Smooth muscle cell (in vitro differentiated cells): Measurements from ENCODE around the gene FGFR1OP2. TPM values are rescaled to one million over a fixed set of nuclear protein-coding genes. Genes with fewer than 3 reads are reported as not detected.
"Not testable (repeated sequence)": the region's sequence is repeated elsewhere in the genome, so short reads cannot be mapped to it uniquely, and the experiment has no call there.

Source experiments
- DNase-seq: peaks from one replicate; lab custom pipeline; 2025; ENCODE audit not compliant: unreplicated experiment; lab: John Stamatoyannopoulos, UW
- H2AFZ ChIP-seq: fragments of 200-600 bp; sonication (generic); 2 replicates; pipeline ENCODE4 v1.6.0; 2016; ENCODE audit warnings: antibody characterized with exemption, low read depth, mild to moderate bottlenecking
- H3F3A ChIP-seq: fragments of 200-600 bp; sonication (generic); 2 replicates; pipeline ENCODE4 v1.6.0; 2017; ENCODE audit warnings: antibody characterized with exemption, low read depth
- H3K27ac ChIP-seq: fragments of 200-600 bp; sonication (generic); 2 replicates; pipeline ENCODE4 v1.5.1; 2016; ENCODE audit warnings: low read depth, mild to moderate bottlenecking
- H3K27me3 ChIP-seq: fragments of 200-600 bp; sonication (generic); 2 replicates; pipeline ENCODE4 v1.6.1; 2016; ENCODE audit warnings: low read depth, mild to moderate bottlenecking
- H3K36me3 ChIP-seq: fragments of 200-600 bp; sonication (generic); 2 replicates; pipeline ENCODE4 v1.5.1; 2016; ENCODE audit warnings: low read depth
- H3K4me1 ChIP-seq: fragments of 200-600 bp; sonication (generic); 2 replicates; pipeline ENCODE4 v1.5.1; 2016; ENCODE audit warnings: low read depth
- H3K4me2 ChIP-seq: fragments of 200-600 bp; sonication (generic); 2 replicates; pipeline ENCODE4 v1.6.0; 2016; ENCODE audit warnings: mild to moderate bottlenecking
- H3K4me3 ChIP-seq: fragments of 200-600 bp; sonication (generic); 2 replicates; pipeline ENCODE4 v1.5.1; 2016; ENCODE audit warnings: mild to moderate bottlenecking
- H3K79me2 ChIP-seq: fragments of 200-600 bp; sonication (generic); 2 replicates; pipeline ENCODE4 v1.6.0; 2016; ENCODE audit warnings: low read depth, mild to moderate bottlenecking
- H3K9ac ChIP-seq: fragments of 200-600 bp; sonication (generic); 2 replicates; pipeline ENCODE4 v1.6.0; 2016; ENCODE audit warnings: low read depth
- H3K9me3 ChIP-seq: fragments of 200-600 bp; sonication (generic); replicated peaks from 2 replicates; pipeline ENCODE4 v1.5.1; 2016; ENCODE audit warnings: low read depth
- H4K20me1 ChIP-seq: fragments of 200-600 bp; sonication (generic); 2 replicates; pipeline ENCODE4 v1.6.0; 2016; ENCODE audit warnings: low read depth
- CTCF ChIP-seq: fragments of 200-600 bp; sonication (generic); IDR thresholded peaks from 2 replicates; pipeline ENCODE4 v1.5.1; 2017; ENCODE audit warnings: borderline replicate concordance, mild to moderate bottlenecking, antibody characterized with exemption; ENCODE audit not compliant: insufficient read depth, poor library complexity, severe bottlenecking
- WGBS: methylation state at CpG from one replicate; pipeline ENCODE4 v1.1.7; 2016; ENCODE audit warnings: low lambda C conversion rate; 5-methylcytosine and 5-hydroxymethylcytosine counted together
- polyA plus RNA-seq: library from polyadenylated mRNA; unstranded; fragments of >200 nt; fragmentation: Nextera tagmentation; extraction: Ambion mirVana; gene quantifications from 2 replicates; pipeline ENCODE4 v1.2.1, GENCODE V29; 2016
- total RNA-seq: library from RNA; depleted of rRNA; stranded (reverse); fragments of >200 nt; gene quantifications from 2 replicates; pipeline ENCODE4 v1.2.3, GENCODE V29; 2014

FGFR1OP2 gene
- total and polyA plus RNA-seq, 2 experiments from 2014 or later, result 28.4 to 53.5 TPM

- Histone ChIP-seq H2AFZ (no peak overlapping the region), H3K27ac (no peak overlapping the region), H3K36me3 (no peaks in the 10 kb centered on the region), H4K20me1 (no peaks in the 10 kb centered on the region), H3K4me2 (no peak overlapping the region), H3K9me3 (no peaks in the 10 kb centered on the region), H3K4me3 (no peak overlapping the region), H3K4me1 (no peaks in the 10 kb centered on the region), H3F3A (no peaks in the 10 kb centered on the region), H3K27me3 (no peaks in the 10 kb centered on the region), H3K9ac (no peak overlapping the region), H3K79me2 (no peaks in the 10 kb centered on the region)
- over 99% methylated on average over 4 of the region's 4 CpGs for WGBS
- no peak for DNase-seq
- no peak for TF ChIP-seq CTCF
Observed at GRCh38 chr12:26895672-26896071, 42.6 kb upstream of the FGFR1OP2 start.

- no peaks in the 10 kb centered on the region for H3K27me3 ChIP-seq
- no peak overlapping the region for H2AFZ ChIP-seq
- no peak overlapping the region for H3K4me3 ChIP-seq
- no peak overlapping the region for H3K9ac ChIP-seq
- H4K20me1 ChIP-seq, result no peaks in the 10 kb centered on the region
- no peak for DNase-seq
- no peak overlapping the region for H3K4me2 ChIP-seq
- TF ChIP-seq CTCF, result no peak
- no peaks in the 10 kb centered on the region for H3K9me3 ChIP-seq
- H3K79me2 ChIP-seq, result no peaks in the 10 kb centered on the region
- WGBS, result 99% methylated on average over 2 of the region's 2 CpGs
- H3K36me3 ChIP-seq, result no peaks in the 10 kb centered on the region
- H3K27ac ChIP-seq, result no peak overlapping the region
- no peaks in the 10 kb centered on the region for H3K4me1 ChIP-seq
- no peaks in the 10 kb centered on the region for H3F3A ChIP-seq
Observed at GRCh38 chr12:26896913-26897312, 41.4 kb upstream of the FGFR1OP2 start.

GRCh38 chr12:26903396-26903795 is 34.9 kb upstream of the FGFR1OP2 start:
- H3K79me2 ChIP-seq, H3F3A ChIP-seq, H3K9ac ChIP-seq, H3K4me1 ChIP-seq, H3K27me3 ChIP-seq, H2AFZ ChIP-seq, H3K27ac ChIP-seq, H4K20me1 ChIP-seq, DNase-seq, H3K4me3 ChIP-seq, H3K4me2 ChIP-seq: not testable (repeated sequence)
- peaks cover 34% of the 10 kb centered on the region for H3K36me3 ChIP-seq
- 67% methylated on average over 3 of the region's 3 CpGs for WGBS
- peaks cover 12% of the 10 kb centered on the region for H3K9me3 ChIP-seq

GRCh38 chr12:26906024-26906423 is 32.2 kb upstream of the FGFR1OP2 start:
- TF ChIP-seq CTCF, result no peak
- peaks cover 12% of the 10 kb centered on the region for H3K9me3 ChIP-seq
- 92% methylated on average over 1 of the region's 1 CpG for WGBS

More at GRCh38 chr12:26906024-26906423, 32.2 kb upstream of the FGFR1OP2 start:
- Histone ChIP-seq H3K4me2 (no peak overlapping the region), H3K27ac (no peak overlapping the region), H2AFZ (no peak overlapping the region), H4K20me1 (no peaks in the 10 kb centered on the region), H3F3A (no peaks in the 10 kb centered on the region), H3K79me2 (no peaks in the 10 kb centered on the region), H3K9ac (no peak overlapping the region), H3K27me3 (no peaks in the 10 kb centered on the region), H3K36me3 (peaks cover 45% of the 10 kb centered on the region), H3K4me3 (no peak overlapping the region), H3K4me1 (no peaks in the 10 kb centered on the region)
- DNase-seq, result no peak
